ENCODE measurements around the gene FHOD3.

GRCh38 chr18:36352384-36352783, 54.9 kb downstream of the FHOD3 start:
- TF ChIP-seq CTCF (IDR thresholded peaks at IDR 0.05) (no peak), POLR2A (IDR thresholded peaks at IDR 0.05) (no peak)
